GM23248 (cell line): Measurements from ENCODE around the gene SPATA2L. TPM values are rescaled to one million over a fixed set of nuclear protein-coding genes. Genes with fewer than 3 reads are reported as not detected.

Experiments used
- DNase-seq: peaks from one replicate; pipeline ENCODE4 v3.0.0-alpha.2; 2015
- H2AFZ ChIP-seq: fragments of 200-600 bp; sonication (generic); 2 replicates; pipeline ENCODE4 v1.6.1; 2016; ENCODE audit warnings: antibody characterized with exemption
- H3F3A ChIP-seq: fragments of 200-600 bp; sonication (generic); 2 replicates; pipeline ENCODE4 v1.6.1; 2016; ENCODE audit warnings: mild to moderate bottlenecking, antibody characterized with exemption, mixed run types; ENCODE audit not compliant: insufficient read depth
- H3K27ac ChIP-seq: fragments of 200-600 bp; sonication (generic); 2 replicates; pipeline ENCODE4 v1.5.1; 2016; ENCODE audit warnings: mild to moderate bottlenecking
- H3K27me3 ChIP-seq: fragments of 200-600 bp; sonication (generic); replicated peaks from 2 replicates; pipeline ENCODE4 v1.6.1; 2016; ENCODE audit warnings: mild to moderate bottlenecking; ENCODE audit not compliant: insufficient read depth
- H3K36me3 ChIP-seq: fragments of 200-600 bp; sonication (generic); 2 replicates; pipeline ENCODE4 v1.6.1; 2016; ENCODE audit warnings: low read depth, mild to moderate bottlenecking
- H3K4me1 ChIP-seq: fragments of 200-600 bp; sonication (generic); 2 replicates; pipeline ENCODE4 v1.6.1; 2016; ENCODE audit warnings: mild to moderate bottlenecking; ENCODE audit not compliant: insufficient read depth
- H3K4me2 ChIP-seq: fragments of 200-600 bp; sonication (generic); one replicate; pipeline ENCODE4 v1.6.1; 2016; ENCODE audit warnings: mild to moderate bottlenecking; ENCODE audit not compliant: unreplicated experiment
- H3K4me3 ChIP-seq: fragments of 200-600 bp; sonication (generic); 2 replicates; pipeline ENCODE4 v1.5.1; 2016; ENCODE audit warnings: mild to moderate bottlenecking
- H3K79me2 ChIP-seq: fragments of 200-600 bp; sonication (generic); 2 replicates; pipeline ENCODE4 v1.6.1; 2016; ENCODE audit warnings: mild to moderate bottlenecking; ENCODE audit not compliant: insufficient read depth
- H3K9ac ChIP-seq: fragments of 200-600 bp; sonication (generic); 2 replicates; pipeline ENCODE4 v1.6.1; 2016; ENCODE audit warnings: mild to moderate bottlenecking
- H3K9me2 ChIP-seq: fragments of 200-600 bp; sonication (generic); 2 replicates; pipeline ENCODE4 v1.6.1; 2016; ENCODE audit warnings: mixed run types, mild to moderate bottlenecking, moderate library complexity; ENCODE audit not compliant: insufficient read depth
- H3K9me3 ChIP-seq: fragments of 200-600 bp; sonication (generic); one replicate; pipeline ENCODE4 v1.6.1; 2017; ENCODE audit warnings: low read depth
- H4K20me1 ChIP-seq: fragments of 200-600 bp; sonication (generic); 2 replicates; pipeline ENCODE4 v1.6.0; 2016; ENCODE audit not compliant: insufficient read depth
- EZH2 ChIP-seq: fragments of 200-600 bp; sonication (generic); IDR thresholded peaks from 2 replicates; pipeline ENCODE4 v1.6.1; 2018; ENCODE audit warnings: antibody characterized with exemption, mild to moderate bottlenecking; ENCODE audit not compliant: insufficient read depth, poor library complexity, severe bottlenecking
- EZH2phosphoT487 ChIP-seq: fragments of 200-600 bp; sonication (generic); IDR thresholded peaks from 2 replicates; pipeline ENCODE4 v1.6.1; 2018; ENCODE audit warnings: antibody characterized with exemption, moderate library complexity, mild to moderate bottlenecking, low read depth; ENCODE audit not compliant: insufficient read depth
- WGBS, 2 experiments: methylation state at CpG; one replicate each; pipeline ENCODE4 v1.1.6; 2015 to 2017; ENCODE audit warnings: low lambda C conversion rate in 2 of 2, low coverage in 1 of 2; ENCODE audit errors: missing lambda C conversion rate in 2 of 2; 5-methylcytosine and 5-hydroxymethylcytosine counted together
- in situ Hi-C: fragments of 300-500 bp; cut with MboI; formaldehyde crosslinking; loops from 2 replicates; pipeline ENCODE4 v1.15.0; 2020
- polyA plus RNA-seq: library from polyadenylated mRNA; unstranded; fragments of >200 nt; fragmentation: Nextera tagmentation; extraction: Ambion mirVana; gene quantifications from 2 replicates; pipeline ENCODE4 v1.2.1, GENCODE V29; 2016
- total RNA-seq: library from RNA; depleted of rRNA; stranded (reverse); fragments of >200 nt; shearing (Covaris generic); gene quantifications from 2 replicates; pipeline ENCODE4 v1.2.3, GENCODE V29; 2014

Gene SPATA2L
- total and polyA plus RNA-seq, 2 experiments from 2014 or later, result 12.7 to 27.5 TPM

DNA sequence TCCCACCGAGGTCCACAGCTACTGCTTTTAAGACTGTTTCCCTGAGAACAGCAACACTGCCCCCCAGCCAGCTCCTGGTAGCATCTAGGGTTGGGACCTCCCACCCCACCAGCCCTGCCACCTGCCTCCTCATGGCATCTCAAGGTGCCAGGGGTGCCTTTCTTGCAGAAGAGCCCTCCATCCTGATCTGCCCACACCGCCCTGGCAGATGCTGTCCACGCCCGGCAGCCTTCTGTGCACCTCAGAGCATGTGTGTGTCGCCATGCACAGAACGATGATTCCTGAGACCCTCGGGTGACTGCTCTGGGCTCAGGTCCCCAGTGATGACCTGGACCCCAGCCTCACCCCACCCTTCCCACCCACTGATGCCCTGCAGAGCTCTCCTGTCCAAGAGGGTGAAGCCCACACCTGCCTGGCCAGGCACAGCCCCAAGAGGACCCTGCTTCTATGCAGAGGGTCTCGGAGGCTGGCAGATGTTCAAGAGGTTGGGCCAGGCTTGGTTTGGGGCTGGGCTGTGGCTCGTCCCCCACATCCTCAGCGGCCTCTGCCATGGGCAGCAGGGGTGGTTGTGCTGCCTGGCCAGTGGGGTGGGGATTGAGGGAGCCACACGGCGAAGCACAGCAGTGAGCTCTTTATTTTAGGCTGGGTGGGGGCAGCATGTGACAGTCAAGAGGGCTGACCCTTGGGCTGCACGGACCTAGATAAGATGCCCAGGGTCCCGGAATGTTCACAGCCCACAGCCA, 5.2 kb upstream of the SPATA2L start:
- Histone ChIP-seq H3K27me3 (no peaks in the 10 kb centered on the region), H3K4me1 (peaks cover 4% of the 10 kb centered on the region; the same call in 1 of the 2 replicates), H2AFZ (peak overlapping the region; percentile 70), H4K20me1 (no peaks in the 10 kb centered on the region), H3K9me2 (no peaks in the 10 kb centered on the region), H3F3A (no peaks in the 10 kb centered on the region), H3K27ac (no peak overlapping the region), H3K79me2 (no peaks in the 10 kb centered on the region), H3K9ac (peak overlapping the region; percentile 27; the same call in 1 of the 2 replicates), H3K4me3 (peak overlapping the region; percentile 30; the same call in 1 of the 2 replicates), H3K9me3 (no peaks in the 10 kb centered on the region), H3K36me3 (no peaks in the 10 kb centered on the region), H3K4me2 (peak overlapping the region; percentile 70)
- WGBS, 2 experiments, result 73% methylated on average over 14 of the region's 14 CpGs
- in situ Hi-C loops, result no loop called here
- no peak for DNase-seq
- TF ChIP-seq EZH2phosphoT487 (no peak), EZH2 (no peak)

DNA sequence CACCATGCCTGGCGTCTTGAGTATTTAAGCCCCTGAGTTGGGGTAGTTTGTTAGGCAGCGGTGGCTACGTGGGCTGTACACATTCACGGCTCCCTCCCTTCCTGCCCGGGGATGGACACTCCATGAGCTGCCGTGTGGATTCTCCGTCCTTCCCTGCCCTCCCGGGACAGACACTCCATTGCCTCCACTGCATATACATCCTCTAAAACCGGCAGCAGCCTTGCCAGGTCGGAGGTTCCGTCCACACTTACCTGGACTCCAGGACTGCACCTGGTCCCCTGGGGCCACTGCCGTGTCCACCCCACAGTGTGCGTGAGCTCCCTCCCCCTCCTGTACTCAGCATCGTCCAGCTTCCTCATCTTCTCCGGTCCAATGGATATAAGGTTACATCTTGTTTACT, 3.5 kb upstream of the SPATA2L start:
- no peak for DNase-seq
- no peak overlapping the region for H3K4me3 ChIP-seq
- no peaks in the 10 kb centered on the region for H3K9me2 ChIP-seq
- H3K27ac ChIP-seq, result no peak overlapping the region
- H3F3A ChIP-seq, result no peaks in the 10 kb centered on the region
- H3K4me2 ChIP-seq, result no peak overlapping the region
- H4K20me1 ChIP-seq, result no peaks in the 10 kb centered on the region
- no peak overlapping the region for H2AFZ ChIP-seq
- H3K79me2 ChIP-seq, result no peaks in the 10 kb centered on the region
- H3K9me3 ChIP-seq, result no peaks in the 10 kb centered on the region
- H3K4me1 ChIP-seq, result peaks cover 10% of the 10 kb centered on the region
- H3K36me3 ChIP-seq, result no peaks in the 10 kb centered on the region
- H3K27me3 ChIP-seq, result no peaks in the 10 kb centered on the region
- WGBS, 2 experiments, result 65 to 70% methylated on average over 15 of the region's 15 CpGs
- H3K9ac ChIP-seq, result no peak overlapping the region
- TF ChIP-seq EZH2 (no peak), EZH2phosphoT487 (no peak)
- in situ Hi-C loops, result no loop called here

DNA sequence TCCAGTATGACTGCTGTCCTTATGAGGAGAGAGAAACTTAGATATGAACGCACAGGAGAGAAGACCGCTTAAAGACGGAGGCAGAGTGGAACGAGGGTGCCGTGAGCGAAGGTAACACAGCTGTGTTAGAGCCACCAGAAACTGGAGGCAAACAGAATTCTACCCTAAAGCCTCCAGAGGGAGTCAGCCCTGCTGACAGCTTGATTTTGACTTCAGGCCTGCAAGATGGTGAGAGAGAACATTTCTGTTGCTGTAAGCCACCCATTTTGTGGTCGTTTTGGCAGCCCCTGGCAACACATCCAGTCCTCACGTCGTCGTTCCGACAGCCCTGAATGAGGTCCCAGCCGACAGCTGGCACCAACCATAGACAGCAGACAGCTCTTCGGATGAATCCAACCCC, 2.8 kb upstream of the SPATA2L start:
- H3K9ac ChIP-seq, result no peak overlapping the region
- TF ChIP-seq EZH2 (no peak), EZH2phosphoT487 (no peak)
- no peaks in the 10 kb centered on the region for H4K20me1 ChIP-seq
- H3K36me3 ChIP-seq, result no peaks in the 10 kb centered on the region
- no peak overlapping the region for H3K4me3 ChIP-seq
- WGBS, 2 experiments, result 50 to 61% methylated on average over 13 of the region's 13 CpGs
- H3K4me2 ChIP-seq, result no peak overlapping the region
- DNase-seq, result no peak
- no peaks in the 10 kb centered on the region for H3K9me3 ChIP-seq
- in situ Hi-C loops, result no loop called here
- 0 out of 2 replicates have a peak, but pooled peaks cover 4% of the 10 kb centered on the region for H3F3A ChIP-seq
- no peaks in the 10 kb centered on the region for H3K27me3 ChIP-seq
- no peak overlapping the region for H3K27ac ChIP-seq
- H3K9me2 ChIP-seq, result no peaks in the 10 kb centered on the region
- H3K4me1 ChIP-seq, result peaks cover 10% of the 10 kb centered on the region
- no peak overlapping the region for H2AFZ ChIP-seq
- no peaks in the 10 kb centered on the region for H3K79me2 ChIP-seq

DNA sequence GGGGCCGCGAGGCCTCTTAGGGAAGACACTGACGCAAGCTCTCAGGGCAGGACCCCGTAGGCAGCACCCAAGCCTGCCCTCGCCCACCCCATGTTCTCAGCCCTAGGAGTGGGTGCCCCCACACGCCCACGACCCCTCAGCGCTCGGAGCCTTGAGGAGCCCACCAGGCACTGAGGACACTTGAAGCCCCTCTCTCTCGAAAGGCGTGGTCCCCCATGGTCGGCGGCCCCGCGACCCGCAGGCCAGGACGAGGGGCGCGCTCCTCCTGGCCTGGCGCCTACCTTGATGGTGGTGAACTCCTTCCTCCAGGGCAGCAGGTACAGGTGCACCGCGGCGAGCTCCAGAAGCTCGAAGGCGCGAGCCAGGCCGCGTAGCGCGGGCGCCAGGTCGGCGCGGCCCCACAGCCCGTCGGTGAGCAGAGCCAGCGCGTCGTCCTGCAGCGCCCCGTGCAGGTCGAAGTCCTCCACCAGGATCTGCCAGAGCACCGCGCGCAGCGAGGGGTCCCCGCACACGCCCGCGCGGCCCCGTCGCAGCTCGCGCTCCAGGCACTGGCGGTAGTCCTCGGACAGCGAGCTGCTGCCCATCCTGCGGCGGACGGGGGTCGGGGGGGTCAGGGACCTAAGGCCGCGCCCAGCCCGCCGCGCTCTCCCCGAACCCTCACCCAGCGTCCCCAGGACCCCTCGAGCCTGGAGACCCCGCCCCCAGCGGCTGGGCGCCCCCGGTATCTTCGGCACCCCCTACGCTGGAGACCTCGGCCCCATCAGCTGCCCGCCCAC, 668 bp downstream of the SPATA2L start:
- Histone ChIP-seq H3K9me2 (no peaks in the 10 kb centered on the region), H3K9me3 (no peaks in the 10 kb centered on the region), H3K79me2 (no peaks in the 10 kb centered on the region), H3K4me1 (peaks cover 6% of the 10 kb centered on the region), H3F3A (0 out of 2 replicates have a peak, but pooled peaks cover 4% of the 10 kb centered on the region), H3K27me3 (no peaks in the 10 kb centered on the region), H4K20me1 (no peaks in the 10 kb centered on the region), H2AFZ (peak overlapping the region; percentile 82), H3K27ac (peak overlapping the region; percentile 71), H3K4me3 (peak overlapping the region; percentile 85), H3K9ac (peak overlapping the region; percentile 84), H3K4me2 (peak overlapping the region; percentile 97), H3K36me3 (no peaks in the 10 kb centered on the region; the same call in 1 of the 2 replicates)
- 3 to 4% methylated on average over 28 to 49 of the region's 78 CpGs for WGBS, 2 experiments
- no peak for TF ChIP-seq EZH2phosphoT487
- TF ChIP-seq EZH2, result no peak
- DNase-seq, result peak; percentile 82
- in situ Hi-C loops, result no loop called here
